Stimulated activated CD4-positive, alpha-beta T cell treated with anti-CD3 and anti-CD28 coated beads, Interleukin-2, amount 100 ng/mL, for 4 hours (primary cell): ENCODE results near the gene NOP56.
A peak's percentile ranks its signal among the peaks of the same experiment; 100 is the strongest.

ENCODE experiments used
- DNase-seq: peaks from one replicate; pipeline ENCODE4 v3.0.0-alpha.2; 2020; ENCODE audit warnings: low read depth

Gene NOP56, protein sequence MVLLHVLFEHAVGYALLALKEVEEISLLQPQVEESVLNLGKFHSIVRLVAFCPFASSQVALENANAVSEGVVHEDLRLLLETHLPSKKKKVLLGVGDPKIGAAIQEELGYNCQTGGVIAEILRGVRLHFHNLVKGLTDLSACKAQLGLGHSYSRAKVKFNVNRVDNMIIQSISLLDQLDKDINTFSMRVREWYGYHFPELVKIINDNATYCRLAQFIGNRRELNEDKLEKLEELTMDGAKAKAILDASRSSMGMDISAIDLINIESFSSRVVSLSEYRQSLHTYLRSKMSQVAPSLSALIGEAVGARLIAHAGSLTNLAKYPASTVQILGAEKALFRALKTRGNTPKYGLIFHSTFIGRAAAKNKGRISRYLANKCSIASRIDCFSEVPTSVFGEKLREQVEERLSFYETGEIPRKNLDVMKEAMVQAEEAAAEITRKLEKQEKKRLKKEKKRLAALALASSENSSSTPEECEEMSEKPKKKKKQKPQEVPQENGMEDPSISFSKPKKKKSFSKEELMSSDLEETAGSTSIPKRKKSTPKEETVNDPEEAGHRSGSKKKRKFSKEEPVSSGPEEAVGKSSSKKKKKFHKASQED

DNA sequence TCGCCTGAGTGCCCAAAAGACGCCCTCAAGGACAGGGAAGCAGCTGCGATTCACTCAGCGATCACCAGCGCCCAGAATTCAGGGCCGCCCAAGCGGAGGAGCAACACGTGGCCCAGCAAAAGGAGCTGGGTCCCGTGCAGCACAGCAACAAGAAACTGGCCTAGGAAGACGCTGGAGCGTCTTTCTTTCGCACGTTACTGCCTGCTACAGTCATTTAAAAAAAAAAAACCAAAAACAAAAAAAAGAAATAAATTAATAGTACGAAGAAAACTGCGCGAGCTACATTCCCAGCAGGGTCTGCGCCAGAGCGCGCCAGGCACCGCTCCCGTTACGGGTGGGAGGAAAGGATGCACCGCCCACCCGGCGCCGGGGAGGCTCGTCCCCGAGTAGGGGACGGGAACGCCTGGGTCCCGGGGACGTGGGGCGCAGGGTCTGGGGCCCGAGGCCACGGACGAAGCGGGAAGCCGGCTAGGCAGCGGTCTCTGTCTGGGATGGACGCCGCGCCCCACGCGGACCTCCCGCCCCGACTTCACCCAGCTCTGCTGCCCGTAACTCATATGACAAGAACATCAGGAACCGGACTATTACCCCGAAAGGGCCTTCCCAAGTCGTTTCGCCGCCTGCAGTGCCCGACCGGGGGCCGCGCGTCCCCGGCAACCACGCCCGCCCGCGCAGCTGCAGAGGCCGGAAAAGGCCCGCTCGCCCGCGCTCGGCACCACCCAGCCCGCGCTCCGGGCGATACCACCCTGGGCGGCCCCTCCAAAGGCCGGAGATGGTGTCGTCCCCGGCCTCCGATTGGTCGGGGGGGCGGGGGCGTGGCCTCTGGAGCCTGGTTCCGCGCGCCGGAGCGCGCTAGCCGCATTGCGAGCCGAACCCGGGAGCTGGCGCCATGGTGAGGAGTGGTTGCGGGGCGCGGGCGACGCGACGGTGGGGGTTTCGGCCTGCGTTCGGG lies at the start of gene NOP56:
Gene NOP56, plus strand, starts transcription at position 861 of the 952 bp plus-strand sequence. Its CDS starts 29 bp downstream, at position 890.
- peak; percentile 90 for DNase-seq

DNA sequence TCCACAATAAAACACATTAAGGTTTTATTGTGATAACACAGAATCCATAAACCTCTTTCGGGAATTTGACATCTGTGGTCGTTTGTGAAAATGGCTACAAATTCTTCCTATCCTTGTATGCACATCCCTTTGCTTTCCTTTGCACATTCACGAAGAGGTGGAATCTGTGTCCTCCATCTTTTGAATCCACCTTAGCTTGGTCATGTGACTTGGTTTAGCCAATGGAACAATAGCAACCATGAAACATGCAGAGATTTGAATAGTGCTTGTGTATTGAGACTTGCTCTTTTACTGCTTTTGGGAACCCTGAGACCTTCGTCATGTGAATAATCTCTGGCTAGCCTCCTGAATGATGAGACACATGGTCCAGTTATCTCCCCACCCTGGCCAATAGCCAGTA lies 49.7 kb upstream of the NOP56 start:
- DNase-seq: no peak

DNA sequence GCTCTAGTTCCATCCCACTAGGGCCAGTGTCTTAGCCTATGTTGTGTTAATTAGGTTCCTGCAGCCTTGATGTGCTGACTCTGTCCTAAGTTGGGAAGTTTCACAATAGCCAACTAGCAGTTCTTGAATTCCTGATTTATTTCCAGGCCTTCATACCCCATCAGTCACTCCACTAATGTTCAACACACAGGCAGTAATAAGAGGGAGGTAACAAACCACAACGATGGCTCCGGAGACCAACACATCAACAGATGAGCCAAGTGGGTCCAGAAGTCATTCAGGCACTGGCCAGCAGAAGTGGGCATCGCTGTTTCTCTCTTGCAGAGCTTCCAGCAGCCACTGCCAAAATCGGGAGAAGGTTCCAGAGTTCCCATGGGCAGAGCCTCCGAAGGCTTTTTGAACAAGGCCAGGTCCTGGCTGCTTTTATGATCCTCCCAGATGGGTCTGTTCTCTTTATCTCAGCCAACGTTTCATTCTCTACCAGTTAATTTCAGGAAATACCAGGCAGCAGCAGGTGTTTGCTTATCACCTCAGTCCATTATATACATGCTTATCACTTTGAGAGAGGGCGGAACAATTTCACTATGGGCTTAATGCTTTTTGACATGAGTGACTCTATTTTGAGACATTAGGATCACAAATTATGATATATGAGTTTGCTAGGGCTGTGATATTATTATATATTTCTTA lies 48.5 kb upstream of the NOP56 start:
- no peak for DNase-seq

DNA sequence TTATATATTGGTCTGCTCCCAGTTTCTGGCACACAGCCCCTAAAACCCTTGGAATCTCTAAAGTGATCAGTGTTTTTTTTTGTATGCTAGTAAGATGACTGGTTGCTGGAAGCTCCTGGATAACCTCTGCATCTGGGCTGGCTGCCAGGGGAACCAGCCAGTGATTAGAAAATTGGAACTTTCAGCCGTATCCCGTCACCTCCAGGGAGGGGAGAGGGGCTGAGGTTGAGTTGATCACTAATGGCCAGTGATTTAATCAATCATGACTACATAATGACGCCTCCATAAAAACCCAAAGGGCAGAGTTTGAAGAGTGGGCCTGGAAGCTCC lies 48.0 kb upstream of the NOP56 start:
- DNase-seq: no peak

DNA sequence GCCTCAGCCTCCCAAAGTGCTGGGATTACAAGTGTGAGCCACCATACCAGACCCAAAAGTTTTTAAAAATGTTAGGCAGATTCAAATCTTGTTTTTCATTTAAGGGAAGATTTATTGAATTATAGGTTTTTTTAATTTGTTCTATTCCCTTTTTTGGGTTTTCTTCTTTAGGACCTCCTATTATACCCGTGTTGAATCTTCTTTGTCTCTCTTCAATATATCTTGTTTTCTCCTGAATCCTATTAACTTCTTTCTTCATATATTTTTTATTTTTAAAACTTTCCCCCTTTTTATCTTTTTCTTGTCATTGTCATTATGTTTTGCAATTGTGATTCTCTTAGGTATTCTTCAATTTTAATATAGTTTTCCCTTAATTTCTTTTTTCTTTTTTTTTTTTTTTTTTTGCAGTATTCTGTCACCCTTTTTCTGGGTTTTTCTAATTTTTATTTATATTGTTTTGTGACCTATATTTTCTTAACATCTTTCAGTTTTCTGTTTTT lies 45.9 kb upstream of the NOP56 start:
- no peak for DNase-seq

DNA sequence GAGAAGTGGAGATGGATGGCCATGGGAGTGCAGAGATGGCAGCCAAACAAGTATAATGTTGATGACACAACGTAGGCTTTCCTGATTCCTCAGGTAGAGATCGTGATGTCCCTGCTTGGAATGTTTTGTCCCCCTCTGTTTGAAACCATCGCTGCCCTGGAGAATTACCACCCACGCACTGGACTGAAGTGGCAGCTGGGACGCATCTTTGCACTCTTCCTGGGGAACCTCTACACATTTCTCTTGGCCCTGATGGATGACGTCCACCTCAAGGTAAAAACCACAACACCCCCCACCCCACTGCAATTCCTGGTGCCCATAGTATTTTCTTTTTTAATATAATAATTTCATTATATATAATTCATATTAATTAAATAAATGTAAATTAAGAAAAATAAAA lies 42.1 kb upstream of the NOP56 start:
- no peak for DNase-seq

DNA sequence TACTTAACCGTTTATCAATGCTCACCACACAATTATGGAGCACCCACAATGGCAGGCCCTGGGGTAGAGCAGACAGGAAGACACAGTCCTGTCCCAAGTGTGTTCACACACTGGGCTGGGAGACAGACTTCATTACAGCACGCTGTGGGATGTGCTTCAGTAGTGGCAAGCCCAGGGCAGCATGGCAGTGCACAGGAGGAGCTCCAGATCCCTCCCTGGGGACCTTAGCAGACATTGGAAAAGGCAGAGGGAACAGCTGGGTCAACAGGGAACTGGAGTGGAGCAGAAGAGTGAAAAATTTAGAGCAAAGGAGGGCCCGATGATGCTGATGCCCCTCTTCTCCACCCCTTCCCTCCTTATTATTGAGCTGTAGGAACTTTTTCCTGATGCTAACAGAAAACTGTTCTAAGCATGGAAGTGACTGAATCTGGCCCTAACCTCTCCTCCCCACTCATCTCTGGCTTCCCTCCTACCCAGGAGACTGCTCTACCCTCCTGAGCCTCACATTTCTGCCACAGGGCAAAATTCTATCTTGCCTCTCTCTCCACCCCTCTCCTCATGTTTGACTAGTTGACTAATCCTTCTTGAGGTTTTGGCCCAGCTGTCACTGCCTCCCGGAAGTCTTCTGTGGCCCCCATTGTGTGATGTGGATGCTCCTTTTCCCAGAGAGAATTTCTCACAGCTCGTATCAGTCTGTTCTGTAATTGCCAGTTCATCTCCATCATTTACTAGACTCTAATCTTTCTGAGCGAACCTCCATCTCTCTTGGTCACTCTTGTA lies 41.3 kb upstream of the NOP56 start:
- no peak for DNase-seq

DNA sequence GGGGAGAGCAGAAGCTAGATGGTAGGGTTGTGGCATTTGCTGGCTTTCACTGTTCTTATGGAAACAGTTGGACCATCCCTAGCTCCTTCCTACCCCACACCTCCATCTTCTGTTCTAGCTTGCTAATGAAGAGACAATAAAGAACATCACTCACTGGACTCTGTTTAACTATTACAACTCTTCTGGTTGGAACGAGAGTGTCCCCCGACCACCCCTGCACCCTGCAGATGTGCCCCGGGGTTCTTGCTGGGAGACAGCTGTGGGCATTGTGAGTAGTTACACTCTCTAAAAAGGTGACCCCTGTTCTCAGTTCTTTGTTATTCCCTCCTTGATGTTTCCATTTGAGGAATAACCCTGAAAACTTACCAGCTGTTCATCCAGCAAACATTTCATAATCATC lies 40.4 kb upstream of the NOP56 start:
- no peak for DNase-seq

DNA sequence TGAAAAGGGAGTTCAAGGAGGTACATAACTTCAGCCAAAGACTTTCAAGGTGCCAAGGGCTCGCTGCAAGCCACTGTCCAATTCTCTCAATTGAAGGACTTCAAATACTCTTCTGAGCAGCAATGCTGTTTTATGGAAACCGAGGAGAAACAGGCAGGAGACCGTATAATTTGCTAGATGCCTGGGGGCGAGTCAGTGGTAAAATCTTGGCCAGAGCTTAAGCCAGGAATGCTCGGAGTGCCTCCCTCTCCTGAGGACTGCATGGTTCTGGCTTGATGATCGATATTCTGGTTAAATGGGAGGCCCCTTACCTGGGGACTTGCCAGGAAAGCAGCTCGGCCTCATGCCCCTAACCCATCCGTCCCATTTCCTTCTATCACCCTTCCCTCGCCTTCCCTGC lies 35.8 kb upstream of the NOP56 start:
- no peak for DNase-seq

DNA sequence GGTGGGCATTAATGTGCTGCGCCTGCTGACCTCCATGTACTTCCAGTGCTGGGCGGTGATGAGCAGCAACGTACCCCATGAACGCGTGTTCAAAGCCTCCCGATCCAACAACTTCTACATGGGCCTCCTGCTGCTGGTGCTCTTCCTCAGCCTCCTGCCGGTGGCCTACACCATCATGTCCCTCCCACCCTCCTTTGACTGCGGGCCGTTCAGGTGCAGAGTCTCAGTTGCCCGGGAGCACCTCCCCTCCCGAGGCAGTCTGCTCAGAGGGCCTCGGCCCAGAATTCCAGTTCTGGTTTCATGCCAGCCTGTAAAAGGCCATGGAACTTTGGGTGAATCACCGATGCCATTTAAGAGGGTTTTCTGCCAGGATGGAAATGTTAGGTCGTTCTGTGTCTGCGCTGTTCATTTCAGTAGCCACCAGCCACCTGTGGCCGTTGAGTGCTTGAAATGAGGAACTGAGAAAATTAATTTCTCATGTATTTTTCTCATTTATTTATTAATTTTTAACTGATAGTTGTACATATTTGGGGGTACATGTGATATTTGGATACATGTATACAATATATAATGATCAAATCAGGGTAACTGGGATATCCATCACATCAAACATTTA lies 35.2 kb upstream of the NOP56 start:
- no peak for DNase-seq

DNA sequence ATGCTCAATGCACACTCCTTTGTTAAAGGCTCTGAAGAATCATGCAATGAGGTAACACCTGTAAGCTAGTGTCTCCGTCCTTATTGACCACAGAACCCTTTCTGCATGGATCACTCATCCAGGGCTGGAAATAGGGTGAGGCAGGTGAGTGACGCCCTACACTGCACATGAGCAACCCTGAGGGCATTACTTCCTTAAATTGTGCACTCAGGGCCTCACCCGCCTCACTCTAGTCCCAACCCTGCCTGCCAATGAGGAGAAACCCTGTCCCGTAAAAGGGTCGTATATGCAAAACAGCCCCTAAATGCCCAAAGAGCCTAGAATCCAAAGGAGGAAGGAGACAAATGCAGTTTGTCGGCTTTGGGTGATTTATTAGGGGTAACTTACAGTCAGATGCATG lies 33.6 kb upstream of the NOP56 start:
- DNase-seq: no peak

DNA sequence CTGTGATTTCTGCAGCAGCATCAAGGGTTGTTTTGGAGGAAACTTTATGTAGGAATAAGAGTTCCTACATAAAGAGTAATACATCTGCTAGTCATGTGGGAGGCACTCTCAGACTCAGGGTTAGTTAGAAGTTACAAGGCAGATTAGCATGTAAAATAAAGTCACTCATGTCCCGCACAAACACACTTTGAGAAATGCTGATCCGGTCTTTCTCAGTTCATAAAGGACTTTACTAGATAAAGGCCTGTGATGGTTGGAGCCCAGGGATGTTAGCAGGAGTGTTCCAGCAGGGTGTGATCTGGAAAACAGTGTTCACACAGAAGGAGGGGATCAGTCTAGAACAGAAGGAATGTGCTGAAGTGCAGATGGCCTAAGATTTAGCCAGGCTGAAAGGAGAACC lies 33.1 kb upstream of the NOP56 start:
- DNase-seq: no peak

DNA sequence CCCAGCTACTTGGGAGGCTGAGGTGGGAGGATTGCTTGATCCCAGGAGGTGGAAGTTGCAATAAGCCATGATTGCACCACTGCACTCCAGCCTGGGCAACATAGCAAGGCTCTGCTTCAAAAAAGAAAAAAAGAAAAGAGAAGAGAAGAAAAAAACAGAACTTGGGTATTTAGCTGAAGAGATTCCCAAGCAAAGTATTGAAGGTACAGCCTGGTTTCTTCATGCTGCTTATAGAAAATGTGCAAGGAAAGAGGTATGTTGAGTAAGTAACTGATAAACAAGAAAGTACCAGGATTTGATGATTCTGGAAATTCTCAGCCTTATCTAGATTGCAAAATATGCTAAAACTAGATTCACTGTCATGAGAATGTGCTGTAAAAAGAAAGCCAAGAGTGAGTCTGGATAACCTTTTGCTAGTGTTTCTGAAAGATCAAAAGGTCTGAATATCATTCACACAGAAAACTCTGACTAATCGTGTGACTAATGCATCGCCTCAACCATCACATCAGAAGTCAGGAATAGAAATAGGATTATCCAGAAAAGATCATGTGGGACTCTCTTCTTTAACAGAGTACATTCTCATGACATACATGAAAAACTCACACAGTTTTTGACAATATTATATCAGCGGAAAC lies 32.4 kb upstream of the NOP56 start:
- no peak for DNase-seq

DNA sequence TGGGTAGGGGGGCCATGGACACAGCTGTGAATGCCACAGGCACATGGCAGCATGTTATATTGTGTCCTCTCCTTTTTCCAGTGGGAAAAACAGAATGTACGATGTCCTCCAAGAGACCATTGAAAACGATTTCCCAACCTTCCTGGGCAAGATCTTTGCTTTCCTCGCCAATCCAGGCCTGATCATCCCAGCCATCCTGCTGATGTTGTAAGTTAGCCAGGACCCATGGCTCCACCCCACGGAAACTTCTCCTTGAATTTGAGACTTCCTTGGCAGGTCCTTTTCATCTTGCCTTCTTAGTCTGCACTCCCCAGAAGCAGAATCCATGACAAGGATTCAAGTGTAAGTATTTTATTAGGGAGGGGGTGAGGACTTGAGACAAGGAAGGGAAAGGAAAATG lies 28.2 kb upstream of the NOP56 start:
- DNase-seq: no peak

DNA sequence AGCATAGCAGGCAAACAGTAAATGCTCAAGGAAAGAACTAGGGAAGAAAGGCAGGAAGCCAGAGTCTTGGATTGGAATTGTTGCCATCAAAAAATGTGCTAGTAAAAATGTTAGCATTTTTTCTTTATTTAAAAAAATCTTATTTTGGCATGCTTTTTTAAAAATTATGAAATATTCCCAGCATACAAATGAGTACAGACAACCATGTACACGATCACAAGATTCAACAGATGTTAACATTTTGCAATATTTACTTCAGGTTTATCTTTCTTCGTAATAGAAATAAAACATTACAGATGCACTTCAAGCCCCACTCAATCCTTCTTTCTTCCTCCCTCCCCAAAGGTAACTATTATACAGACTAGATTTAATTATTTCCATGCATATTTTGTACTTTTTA lies 27.4 kb upstream of the NOP56 start:
- no peak for DNase-seq

DNA sequence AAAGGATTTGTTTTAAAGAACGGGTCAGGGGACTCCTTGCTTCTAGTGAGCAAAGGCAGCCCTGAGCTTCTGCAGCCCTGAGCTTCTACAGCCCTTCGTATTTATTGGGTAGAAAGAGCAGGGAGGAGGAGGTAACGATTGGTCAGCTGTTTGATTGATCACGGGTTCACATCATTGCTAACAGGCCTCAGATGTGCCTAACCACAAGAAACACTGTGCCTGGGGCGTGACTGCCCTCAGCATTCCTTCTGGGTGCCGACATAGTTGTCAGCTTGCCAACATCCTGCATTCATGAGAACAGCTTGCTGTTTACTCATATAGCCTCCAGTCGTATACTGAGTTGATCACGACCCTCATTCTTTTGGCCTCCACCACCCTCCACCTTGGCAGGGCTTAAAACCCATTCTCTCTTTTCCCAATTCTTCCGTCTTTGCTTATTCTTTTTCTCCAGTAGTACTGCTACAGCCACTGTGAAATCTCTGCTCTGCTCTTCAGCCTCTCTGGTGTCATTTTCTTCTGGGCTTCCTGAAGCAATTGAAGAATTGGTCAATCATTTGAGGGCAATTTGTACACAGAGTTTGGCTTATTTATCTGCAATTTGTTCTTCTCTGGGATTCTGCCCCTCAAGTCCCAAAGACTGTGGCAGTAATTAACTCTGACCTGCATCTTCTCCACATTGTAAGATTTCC lies 25.4 kb upstream of the NOP56 start:
- no peak for DNase-seq

DNA sequence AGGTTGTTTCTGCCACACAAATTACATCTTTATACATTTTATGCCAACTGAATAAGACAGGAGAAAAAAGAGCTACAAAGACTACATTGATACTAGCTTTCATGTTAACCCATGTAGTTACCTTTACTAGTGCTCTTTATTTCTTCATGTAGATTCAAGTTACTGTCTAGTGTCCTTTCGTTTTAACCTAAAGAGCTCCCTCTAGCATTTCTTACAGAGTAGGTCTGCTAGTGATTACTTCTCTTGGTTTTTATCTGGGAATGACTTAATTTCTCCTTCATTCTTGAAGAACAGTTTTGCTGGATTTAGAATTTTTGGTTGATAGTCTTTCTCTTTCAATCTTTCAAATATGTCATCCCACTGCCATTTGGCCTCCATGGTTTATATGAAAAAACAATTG lies 21.2 kb upstream of the NOP56 start:
- no peak for DNase-seq

DNA sequence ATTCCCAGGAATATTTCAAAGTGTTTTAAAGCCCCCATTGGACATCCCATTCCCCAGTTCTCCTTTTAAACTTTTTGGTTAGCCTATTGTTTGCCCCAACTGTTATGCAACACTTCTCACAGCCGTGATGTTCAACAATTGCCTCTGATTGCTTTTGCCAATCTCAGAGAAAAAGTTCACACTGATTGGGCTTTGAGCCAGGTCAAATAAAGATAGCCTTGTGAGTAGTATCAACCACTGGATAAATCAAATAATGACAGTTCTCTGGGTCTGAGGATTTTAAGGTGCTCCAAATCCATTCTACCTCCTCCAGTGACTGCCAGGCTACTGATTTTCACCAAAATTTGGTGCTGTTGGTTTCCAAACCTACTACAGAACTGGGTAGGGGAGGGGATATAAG lies 19.1 kb upstream of the NOP56 start:
- DNase-seq: no peak

DNA sequence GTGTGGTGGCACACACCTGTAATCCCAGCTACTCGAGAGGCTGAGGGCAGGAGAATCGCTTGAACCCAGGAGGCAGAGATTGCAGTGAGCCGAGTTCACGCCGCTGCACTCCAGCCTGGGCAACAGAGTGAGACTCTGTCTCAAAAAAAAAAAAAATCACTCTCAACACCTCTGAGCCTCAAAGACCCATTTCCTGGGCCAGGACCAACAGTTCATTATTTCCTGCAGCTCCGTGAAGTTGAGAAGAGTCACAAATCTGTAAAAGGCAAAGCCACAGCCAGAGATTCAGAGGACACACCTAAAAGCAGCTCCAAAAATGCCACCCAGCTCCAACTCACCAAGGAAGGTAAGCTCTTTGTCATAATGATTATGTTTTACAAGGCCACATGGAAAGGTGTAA lies 15.2 kb upstream of the NOP56 start:
- no peak for DNase-seq

DNA sequence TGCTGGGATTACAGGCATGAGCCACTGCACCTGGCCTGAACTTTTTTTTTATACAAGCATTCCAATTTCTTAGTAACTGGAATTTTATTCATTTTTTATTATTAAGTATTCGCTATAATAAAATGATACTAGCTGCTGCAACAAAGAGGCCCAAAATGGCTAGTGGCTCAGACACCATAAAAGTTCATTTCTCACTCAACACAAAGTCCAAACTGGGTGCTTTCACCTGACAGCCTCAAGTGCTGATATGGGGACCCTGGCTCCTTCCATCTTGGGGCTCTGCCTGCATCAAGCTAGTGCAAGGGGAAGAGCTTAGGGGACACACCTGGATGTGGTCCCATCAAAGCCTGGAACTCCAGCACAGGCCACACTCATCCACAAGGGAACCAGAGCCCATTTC lies 12.2 kb upstream of the NOP56 start:
- no peak for DNase-seq
